ENCODE results near the gene SLC5A5. TPM values are rescaled to one million over a fixed set of nuclear protein-coding genes. Genes with fewer than 3 reads are reported as not detected.

The SLC5A5 gene
- total and polyA plus RNA-seq, 2 of the 4 experiments (the other 2 are of a cell fraction) = not detected

- H3K4me2 ChIP-seq (ENCODE audit: low read depth, low read length) = no peak overlapping the region
- H2AFZ ChIP-seq (replicated peaks; ENCODE audit: low read length, poor library complexity) = no peak overlapping the region
- WGBS, 2 experiments (ENCODE audit: extremely low coverage in 2 of 2, insufficient read length in 1 of 2) = 78% methylated on average over 17 of the region's 41 CpGs; no CpG with 5 or more reads in 1 of the 2 experiments
- H3K27me3 ChIP-seq (ENCODE audit: control insufficient read depth, insufficient read depth, low read length) = no peaks in the 10 kb centered on the region
- H3K56ac ChIP-seq (ENCODE audit: extremely low read depth, insufficient read depth, low read length) = no peak overlapping the region
- no peak overlapping the region for H3K14ac ChIP-seq (replicated peaks; ENCODE audit: low read depth, low read length)
- no peak overlapping the region for H2AK5ac ChIP-seq (ENCODE audit: low read depth, low read length)
- CTCF ChIA-PET = no interaction called here
- no peak overlapping the region for H2BK15ac ChIP-seq (ENCODE audit: low read depth, low read length)
- TF ChIP-seq NFE2L2 (IDR thresholded peaks at IDR 0.05; ENCODE audit: low read depth, low read length) = no peak
- TF ChIP-seq FOS (IDR thresholded peaks at IDR 0.05; ENCODE audit: low read depth, low read length) = no peak
- TF ChIP-seq MAZ (IDR thresholded peaks at IDR 0.05; ENCODE audit: borderline replicate concordance, low read depth, low read length) = no peak
- no peak for TF ChIP-seq POLR2A (IDR thresholded peaks at IDR 0.05; ENCODE audit: low read depth, low read length)
- TF ChIP-seq SMC3 (IDR thresholded peaks at IDR 0.05; ENCODE audit: low read depth, low read length) = no peak
- no peak for TF ChIP-seq MAFK (IDR thresholded peaks at IDR 0.05; ENCODE audit: low read depth, low read length)
- TF ChIP-seq USF2 (IDR thresholded peaks at IDR 0.05; ENCODE audit: low read depth, low read length) = no peak
- H4K91ac ChIP-seq (ENCODE audit: insufficient read depth, low read depth, low read length) = no peak overlapping the region
- POLR2A ChIA-PET (ENCODE audit: unreplicated experiment) = no interaction called here
- dilution Hi-C loops (cut with HindIII; ENCODE audit: low sequenced_read_pairs, unreplicated experiment) (no loop called here), in situ Hi-C loops (cut with MboI; ENCODE audit: low sequenced_read_pairs) (loop anchor here (25.0 kb wide), 1 partner anchor 120 kb away; no protein-coding TSS in a partner anchor), intact Hi-C loops (cut with micrococcal nuclease) (no loop called here)
- H3K4me3 ChIP-seq (ENCODE audit: insufficient read depth, low read depth, low read length) = no peak overlapping the region
- H4K5ac ChIP-seq (ENCODE audit: low read depth, low read length) = no peak overlapping the region
- H3K9me1 ChIP-seq (ENCODE audit: insufficient read depth, low read length) = 0 out of 2 replicates have a peak, but pooled peaks cover 3% of the 10 kb centered on the region
- no peaks in the 10 kb centered on the region for H3K9me3 ChIP-seq (ENCODE audit: control insufficient read depth, insufficient read depth, low read length)
- H3K36me3 ChIP-seq (ENCODE audit: control insufficient read depth, insufficient read depth, low read length) = peaks cover 5% of the 10 kb centered on the region; the same call in 1 of the 2 replicates
- no peak overlapping the region for H2BK120ac ChIP-seq (ENCODE audit: low read depth, low read length)
- no peak overlapping the region for H4K8ac ChIP-seq (ENCODE audit: low read depth in 2 of 2, low read length in 2 of 2)
- H3K4ac ChIP-seq (ENCODE audit: low read depth, low read length) = no peak overlapping the region
- no peak for ATAC-seq (ENCODE audit: low read depth)
- H2BK5ac ChIP-seq (ENCODE audit: low read depth, low read length, poor library complexity, severe bottlenecking) = no peak overlapping the region
- H3K79me1 ChIP-seq (ENCODE audit: low read depth in 1 of 2, low read length in 2 of 2) = peaks cover 0 to 4% of the 10 kb centered on the region in 2 experiments; a peak in 1 of 4 replicates
- no peak overlapping the region for H3K27ac ChIP-seq (ENCODE audit: insufficient read depth, low read length)
- H4K20me1 ChIP-seq (ENCODE audit: insufficient read depth, low read length) = peaks cover 33% of the 10 kb centered on the region
- H3K18ac ChIP-seq (ENCODE audit: low read depth, low read length) = no peak overlapping the region
- no peak overlapping the region for H2BK20ac ChIP-seq (ENCODE audit: low read depth, low read length)
- no peak overlapping the region for H3K9ac ChIP-seq (ENCODE audit: low read depth, low read length)
- H2AK9ac ChIP-seq (replicated peaks; ENCODE audit: low read depth, low read length, poor library complexity) = peak overlapping the region; percentile 28
- BruUV-seq (replicated peaks) = no TSS peak
- H3K23ac ChIP-seq (ENCODE audit: low read depth, low read length) = no peak overlapping the region
- no peak for DNase-seq
- peaks cover 5% of the 10 kb centered on the region for H3K4me1 ChIP-seq (ENCODE audit: control insufficient read depth, insufficient read depth, low read length)
Observed at GRCh38 chr19:17942582-17943273, 71.0 kb downstream of the SLC5A5 start.
